Epidermal melanocyte (primary cell): ENCODE data around the gene IBTK.
"Not testable (repeated sequence)": the region's sequence is repeated elsewhere in the genome, so short reads cannot be mapped to it uniquely, and the experiment has no call there.

Experiments
- DNase-seq: peaks from one replicate; pipeline ENCODE4 v3.0.0; 2011; ENCODE audit warnings: low spot score; ENCODE audit not compliant: insufficient read length

IBTK gene

DNA sequence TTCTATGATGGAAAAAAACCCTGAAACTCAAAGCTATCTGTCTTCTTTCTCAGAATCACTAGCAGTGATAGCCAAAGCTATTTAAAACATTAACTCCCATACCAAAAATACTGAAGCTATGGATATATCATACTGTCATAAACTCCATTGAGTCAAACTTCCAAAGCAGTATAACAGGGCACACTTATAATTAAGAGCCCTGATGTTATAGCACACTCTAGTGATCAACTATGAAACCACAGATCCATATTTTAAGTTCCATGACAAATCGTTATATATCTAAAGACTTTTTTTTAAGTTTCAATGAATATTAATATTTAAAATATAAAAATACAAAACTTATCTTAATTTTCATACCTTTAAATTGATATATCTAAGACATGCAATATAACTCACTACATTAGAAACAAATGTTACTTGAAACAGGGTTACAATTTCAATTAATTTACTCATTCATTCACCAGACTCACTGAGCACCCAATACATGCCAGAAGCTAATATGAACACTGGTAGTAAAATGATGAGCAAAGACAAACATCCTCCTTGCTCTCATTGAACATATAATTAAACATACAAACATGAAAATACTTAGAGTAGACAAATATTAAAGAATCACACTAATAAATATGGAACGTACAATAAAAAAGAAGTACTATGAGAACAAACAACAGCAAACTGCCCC is 69.3 kb downstream of the IBTK start:
- DNase-seq: no peak

DNA sequence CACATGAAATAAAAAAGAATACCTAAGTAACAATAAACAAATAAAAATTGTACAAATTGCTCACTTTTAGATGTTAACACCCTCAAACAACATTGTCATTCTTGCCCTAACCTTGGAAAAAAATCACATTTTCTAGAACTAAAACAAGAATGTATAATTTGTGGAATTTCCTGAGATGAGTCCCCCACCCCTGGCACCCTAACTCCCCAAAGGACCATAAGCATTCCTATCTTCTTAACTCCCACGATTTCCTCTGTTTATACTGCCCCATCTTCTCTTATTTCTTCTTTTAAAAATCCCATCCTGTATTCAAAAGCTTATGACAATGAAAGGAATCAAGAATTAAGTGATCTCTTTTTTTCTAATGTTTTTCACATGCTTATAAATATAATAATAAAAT is 70.9 kb downstream of the IBTK start:
- no peak for DNase-seq

DNA sequence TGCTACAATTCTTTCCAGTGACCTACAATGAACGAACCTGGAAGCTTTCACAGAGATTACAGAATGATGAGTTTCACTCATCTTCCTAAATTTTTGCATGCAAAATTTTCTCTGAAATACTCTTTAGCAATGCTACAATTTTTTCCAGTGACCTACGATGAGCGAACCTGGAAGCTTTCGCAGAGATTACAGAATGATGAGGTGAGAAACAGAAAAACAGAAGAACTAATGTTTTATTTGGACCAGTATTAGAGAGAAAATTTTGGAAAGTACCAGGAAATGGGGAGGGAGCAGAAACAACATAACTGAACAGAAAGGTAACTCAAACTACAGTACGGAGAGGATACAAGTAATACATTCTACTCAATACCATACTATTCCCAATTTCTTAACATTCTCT is 75.0 kb downstream of the IBTK start:
- no peak for DNase-seq

DNA sequence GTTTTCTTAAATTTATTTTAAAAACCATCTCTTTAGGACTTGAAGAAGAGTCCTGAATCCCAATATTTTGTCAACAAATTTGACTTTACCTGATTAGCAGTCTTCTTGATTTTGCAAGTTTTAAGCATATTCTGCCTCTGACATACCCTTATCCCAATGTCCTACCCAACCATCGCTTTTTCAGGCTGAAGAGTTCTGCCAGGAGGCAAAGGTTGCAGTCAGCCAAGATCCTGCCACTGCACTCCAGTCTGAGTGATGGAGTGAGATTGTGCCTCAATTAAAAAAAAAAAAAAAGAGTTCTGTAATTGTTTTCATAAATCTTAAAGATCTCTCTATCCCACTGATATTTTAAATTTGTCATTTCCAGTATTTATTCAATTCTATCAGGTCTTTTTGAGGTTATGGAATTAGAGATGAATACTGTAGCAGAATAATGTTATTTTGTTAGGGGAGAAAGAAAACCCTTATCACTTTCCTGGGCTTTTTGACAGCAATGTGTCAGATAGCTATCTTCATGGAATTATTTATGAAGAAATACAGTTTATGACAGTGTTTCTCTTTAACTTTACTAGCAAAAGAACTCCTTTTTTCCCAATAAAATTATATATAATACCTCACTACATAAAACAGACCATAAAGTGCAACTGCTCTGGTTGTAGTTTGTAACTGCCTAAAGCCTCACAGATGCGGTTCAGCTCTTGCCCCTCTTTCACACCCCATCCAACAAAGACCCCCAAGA is 78.2 kb downstream of the IBTK start:
- DNase-seq: no peak

DNA sequence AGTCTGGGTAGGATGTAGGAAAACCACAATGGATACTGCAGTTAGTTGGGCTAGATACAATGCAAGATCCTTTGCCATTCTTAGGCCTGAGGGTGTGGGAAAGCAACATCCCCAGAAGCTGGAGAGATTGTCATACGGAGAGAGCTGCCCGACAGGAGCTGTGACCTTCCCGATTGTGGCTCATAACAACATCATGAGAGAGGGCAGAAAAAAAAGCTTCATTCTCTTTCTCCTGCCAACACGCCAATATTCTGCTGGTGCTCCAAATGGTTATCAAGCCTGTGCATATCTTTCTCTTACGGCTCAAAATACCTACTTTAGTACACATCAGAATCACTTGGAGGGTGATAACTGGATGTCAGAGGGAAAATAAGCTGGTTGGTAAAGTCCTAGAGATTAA is 81.1 kb downstream of the IBTK start:
- DNase-seq: no peak

DNA sequence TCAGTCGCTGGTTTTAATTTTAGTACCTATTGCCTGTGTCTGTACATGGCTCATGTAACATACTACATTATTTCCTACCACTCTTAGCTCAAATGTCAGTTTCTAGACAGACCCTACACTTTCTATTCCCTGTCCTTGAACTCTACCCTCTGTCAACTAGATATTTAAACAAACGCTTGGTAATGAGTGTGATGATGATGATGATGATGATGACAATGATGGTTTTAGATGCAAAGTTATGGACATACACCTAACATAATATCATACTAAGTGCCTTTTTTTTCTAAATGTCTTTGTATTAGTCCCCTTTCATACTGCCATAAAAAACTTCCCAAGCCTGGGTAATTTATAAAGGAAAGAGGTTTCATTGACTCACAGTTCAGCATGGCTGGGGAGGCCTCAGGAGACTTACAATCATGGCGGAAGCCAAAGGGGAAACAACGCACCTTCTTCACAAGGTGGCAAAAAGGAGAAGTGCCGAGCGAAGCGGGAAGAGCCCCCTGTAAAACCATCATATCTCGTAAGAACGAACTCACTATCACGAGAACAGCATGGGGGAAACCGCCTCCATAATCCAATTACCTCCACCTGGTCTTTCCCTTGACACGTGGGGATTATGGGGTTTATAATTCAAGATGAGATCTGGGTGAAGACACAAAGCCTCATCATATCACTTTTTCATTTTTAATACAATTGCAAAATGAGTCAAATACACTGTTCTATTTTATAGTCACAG is 87.1 kb downstream of the IBTK start:
- no peak for DNase-seq

DNA sequence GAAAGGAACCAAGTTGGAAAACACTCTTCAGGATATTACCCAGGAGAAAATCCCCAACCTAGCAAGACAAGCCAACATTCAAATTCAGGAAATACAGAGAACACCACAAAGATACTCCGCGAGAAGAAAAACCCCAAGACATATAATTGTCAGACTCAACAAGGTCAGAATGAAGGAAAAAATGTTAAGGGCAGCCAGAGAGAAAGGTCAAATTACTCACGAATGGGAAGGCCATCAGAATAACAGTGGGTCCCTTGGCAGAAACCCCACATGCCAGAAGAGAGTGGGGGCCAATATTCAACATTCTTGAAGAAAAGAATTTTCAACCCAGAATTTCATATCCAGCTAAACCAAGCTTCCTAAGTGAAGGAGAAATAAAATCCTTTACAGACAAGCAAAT is 94.8 kb downstream of the IBTK start:
- DNase-seq: not testable (repeated sequence)

DNA sequence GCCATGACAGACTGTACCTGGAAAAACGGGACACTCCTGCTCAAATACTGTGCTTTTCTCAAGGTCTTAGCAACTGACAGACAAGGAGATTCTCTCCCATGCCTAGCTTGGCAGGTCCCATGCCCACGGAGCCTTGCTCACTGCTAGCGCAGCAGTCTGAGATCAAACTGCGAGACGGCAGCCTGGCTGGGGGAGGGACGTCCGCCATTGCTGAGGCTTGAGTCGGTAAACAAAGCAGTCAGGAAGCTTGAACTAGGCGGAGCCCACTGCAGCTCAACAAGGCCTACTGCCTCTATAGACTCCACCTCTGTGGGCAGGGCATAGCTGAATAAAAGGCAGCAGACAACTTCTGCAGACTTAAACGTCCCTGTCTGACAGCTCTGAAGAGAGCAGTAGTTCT is 96.4 kb downstream of the IBTK start:
- not testable (repeated sequence) for DNase-seq

DNA sequence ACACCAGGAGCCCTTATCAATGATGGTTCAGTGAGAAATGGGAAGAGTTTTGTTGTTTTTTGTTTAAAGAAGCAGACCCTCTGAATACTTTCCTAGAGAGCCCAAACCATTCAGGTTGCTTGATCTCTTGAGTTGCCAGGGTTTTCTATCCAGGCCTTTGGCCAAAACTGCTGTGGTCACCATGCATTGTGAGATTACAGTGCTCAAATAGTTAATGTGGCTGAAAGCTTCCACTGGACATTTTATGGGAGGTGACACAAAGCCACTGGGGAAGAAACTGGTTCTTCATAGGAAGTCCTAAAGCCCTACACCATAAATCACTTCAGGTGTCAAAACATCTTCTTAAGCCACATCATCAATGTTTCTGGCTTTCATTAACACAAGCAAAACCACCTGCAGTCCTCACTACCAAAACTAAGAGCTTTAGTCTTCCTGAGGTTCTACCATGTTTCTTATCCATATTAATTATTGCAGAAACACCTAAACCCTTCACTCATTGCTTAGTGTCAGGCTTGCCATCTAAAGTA is 101.6 kb downstream of the IBTK start:
- DNase-seq: no peak

DNA sequence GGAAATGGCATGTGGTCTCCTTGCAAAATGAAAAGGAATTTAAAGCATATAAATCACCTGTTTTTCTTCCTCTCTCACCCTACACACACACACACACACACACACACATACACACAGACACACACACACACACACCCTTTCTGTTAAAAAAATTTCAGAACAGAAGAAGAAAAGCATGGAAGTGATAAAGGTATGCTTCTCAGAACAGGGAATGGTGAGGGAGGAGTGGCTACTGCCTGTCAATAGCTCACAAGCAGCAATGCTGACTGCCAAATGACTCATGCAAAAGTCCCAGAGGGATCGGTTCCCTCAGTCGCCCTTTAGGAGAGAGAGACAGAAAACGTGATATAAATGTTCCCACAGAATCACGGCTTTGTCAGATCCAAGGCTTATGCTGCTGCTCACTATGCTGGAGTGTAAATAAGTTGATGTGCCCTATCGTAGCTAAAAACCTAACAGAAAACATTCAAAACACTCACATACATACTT is 102.6 kb downstream of the IBTK start:
- peak; percentile 39 for DNase-seq

DNA sequence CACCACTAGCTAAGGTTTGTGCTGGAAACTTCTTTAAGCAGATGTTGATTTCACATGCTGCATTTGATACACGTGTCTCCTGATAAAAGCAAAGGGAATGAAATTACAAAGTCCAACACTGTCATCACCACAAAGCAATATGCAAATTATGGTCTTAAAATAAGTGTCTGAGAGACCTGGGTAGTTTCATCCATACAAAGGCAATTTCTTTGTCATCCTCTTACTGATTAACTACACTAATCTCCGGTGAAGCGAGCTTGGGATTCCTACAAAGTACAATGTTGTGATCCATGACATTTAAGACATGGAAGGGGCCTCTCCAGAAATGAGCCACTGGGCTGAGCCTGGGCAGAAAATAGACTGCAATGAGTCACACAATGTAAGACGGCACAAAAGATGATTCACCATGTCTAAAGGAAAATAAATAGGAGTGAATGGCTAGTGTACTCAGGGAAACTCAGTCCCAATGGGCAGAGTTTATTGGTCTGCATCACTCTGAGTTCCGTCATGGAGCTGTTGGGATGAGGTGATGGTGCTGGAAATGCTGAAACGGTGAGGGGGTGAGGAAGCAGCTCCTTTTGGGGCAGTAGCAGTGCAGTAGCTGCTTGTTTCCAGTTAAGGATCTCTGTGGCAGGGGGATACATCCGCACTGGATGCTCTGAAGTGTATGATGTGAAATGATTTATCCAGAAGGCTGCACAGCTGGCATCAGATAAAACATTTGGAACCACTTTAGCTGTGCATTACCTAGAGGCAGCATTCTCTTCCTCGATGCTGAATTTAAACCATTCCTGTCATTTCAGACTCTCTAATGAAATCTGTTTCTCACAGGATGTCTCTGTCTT is 103.3 kb downstream of the IBTK start:
- peak; percentile 45 for DNase-seq

DNA sequence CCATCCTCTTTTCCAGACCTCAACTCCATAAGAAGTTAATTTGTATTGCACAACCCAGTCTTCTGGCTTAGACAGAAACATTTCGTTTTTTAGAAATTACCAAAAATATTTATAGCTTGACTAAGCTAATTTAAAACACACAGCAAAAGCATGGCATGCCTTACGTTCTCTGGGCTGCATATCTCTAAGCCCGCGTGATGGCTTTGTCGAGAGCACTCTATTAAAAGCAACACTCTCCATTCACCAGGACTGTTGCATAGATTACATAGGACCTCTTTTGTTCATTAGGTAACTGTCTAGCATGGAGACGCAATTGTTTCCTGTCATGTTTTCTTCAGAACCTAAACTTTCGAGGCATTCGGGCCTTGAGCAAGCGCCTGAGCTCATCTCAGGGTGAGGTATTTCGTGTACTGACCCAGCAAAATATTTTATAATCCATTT is 104.5 kb downstream of the IBTK start:
- DNase-seq: no peak

DNA sequence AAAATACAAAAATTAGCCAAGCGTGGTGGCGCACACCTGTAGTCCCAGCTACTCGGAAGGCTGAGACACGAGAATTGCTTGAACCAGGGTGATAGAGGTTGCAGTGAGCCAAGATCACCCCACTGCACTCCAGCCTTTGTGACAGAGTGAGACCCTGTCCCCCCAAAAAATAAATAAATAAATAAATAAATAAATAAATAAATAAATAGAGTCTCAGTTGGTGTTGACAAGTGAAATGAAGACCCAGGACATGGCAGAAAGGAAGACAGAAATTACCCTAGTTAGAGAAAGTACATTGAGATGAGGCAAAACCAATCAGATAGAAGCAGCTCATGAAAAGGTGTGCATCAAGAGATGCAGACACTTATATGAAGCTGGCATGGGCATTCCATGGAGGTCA is 105.0 kb downstream of the IBTK start:
- no peak for DNase-seq

DNA sequence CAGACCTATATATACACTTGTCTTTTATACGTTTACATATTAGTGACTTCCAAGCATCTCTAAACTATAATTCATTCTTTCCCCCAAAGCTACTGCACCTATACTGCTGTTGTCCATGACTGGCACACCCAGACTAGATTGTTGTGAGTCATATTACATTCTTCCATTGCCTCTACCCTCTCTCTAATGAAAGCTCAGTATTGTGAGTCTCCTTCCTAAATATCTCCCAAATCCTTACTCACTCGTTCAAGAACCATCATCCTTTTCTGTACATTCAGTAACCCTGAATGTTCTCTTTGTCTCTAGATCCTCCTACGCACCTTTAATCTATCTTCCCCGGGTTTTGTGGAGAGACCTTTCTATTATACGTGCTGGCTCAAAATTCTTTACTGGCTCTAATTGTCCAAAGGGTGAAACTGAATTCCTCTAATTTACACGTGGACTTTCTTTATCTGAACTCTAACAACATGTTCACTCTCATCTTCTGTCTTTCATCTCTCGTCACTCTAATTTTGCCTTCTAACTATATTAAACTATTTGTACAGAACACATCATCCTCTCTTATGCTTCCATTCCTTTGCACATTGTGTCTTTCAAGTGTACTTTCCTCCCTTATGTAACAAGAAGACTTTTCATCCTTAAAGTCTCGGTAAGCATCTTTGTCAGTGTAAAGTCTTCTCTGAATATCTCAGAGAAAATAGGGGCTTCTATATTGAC is 109.3 kb downstream of the IBTK start:
- no peak for DNase-seq

DNA sequence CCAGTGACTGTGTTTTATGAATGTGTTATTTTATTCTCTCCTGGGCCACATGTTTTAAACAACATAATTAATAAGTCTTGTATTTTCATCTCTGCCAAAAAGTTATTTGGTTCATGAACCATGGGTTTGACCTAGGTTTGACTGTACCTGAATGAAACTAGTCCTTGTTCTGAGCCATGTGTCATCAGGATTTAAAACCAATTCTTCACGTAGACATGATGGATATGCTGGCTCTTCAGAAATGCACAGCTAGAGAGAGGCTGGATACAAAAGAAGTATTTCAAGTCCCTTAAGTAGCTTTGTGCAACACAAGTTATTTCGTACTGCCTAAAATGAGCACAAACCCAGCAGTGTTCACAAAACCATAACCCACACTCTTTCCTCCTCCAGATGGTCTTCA is 116.1 kb downstream of the IBTK start:
- DNase-seq: no peak

DNA sequence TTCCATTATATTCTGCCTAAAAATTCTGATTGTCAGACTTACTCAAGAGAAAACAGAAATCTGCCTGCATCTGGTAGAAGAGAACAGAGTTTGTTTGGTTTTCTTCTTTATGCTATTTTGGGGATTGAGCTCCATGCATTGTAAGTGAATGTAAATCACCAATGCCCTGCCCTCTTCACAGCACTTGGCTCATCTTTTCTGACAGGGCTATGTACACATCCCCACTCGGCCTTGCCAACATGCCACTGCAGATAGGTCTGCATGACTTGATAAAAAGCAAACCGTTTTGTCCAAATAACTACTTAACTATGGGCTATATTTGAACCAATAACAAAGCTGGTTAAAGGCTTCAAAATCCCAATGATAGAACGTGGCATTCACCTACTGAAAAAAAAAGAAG is 117.7 kb downstream of the IBTK start:
- no peak for DNase-seq

DNA sequence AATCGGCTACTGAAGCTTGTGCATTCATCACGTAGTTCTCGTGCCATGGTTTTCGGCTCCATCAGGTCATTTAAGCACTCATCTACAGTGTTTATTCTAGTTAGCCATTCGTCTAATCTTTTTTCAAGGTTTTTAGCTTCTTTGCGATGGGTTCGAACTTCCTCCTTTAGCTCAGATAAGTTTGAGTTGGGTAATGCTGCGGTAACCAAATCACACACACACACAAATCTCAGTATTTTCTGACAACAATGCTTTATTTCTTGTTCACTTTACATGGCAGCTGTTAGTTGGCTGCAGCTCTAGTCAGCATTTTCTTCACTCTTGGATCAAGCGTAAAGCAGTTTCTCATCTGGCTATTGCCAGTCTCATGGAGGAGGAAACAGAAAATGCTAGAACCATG is 118.6 kb downstream of the IBTK start:
- not testable (repeated sequence) for DNase-seq

DNA sequence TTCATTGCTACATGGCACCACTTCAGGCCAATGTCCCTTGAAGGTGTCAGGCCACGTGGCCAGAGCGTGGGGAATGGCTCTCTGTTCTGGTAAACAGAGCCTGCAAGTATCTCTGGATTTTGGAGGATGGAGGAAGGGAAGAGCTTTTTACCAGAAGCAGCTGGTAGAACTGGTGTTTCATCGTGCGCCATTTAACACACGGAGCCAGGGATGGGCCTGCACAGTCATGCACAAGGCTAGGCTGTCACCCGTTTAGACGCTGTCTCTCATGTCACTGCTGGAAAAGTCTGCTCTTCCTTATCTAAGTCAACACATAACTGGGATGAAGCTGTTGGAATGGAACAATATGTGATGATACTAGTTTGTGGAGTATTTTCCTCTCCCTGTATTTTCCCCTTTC is 123.9 kb downstream of the IBTK start:
- DNase-seq: no peak
